NCI-H345 treated with DMSO at 0.1 percent for 48 hours (cell line): Measurements from ENCODE around the gene TMEFF2.
A peak's percentile ranks its signal among the peaks of the same experiment; 100 is the strongest.

Experiments
- DNase-seq: peaks from one replicate; lab custom pipeline; 2025; ENCODE audit not compliant: unreplicated experiment; lab: John Stamatoyannopoulos, UW

The TMEFF2 gene

GRCh38 chr2:192194866-192195547 lies at the start of gene TMEFF2:
Gene TMEFF2 (minus strand): TSS chr2:192194933. CDS start chr2:192194524, 409 bp downstream.
- peak; percentile 94 for DNase-seq

DNA sequence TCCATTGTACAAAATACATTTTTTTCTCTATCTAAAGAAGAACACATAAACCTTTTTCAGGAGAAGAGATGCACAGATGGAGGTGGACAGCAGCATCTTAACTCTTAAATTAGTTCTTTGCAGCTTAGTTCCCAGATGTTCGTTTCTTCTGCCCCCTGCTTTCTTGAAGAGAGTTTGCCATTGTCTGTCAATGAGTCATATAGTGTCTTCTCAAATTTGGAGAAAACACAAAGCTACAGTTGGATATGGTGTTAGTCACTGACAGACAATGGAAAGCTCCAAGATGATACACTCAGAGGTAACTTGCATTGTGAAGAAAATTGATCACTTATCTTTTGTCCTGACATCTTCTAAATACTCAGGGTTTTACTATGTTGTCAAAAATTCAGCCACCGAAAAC lies 48.8 kb upstream of the TMEFF2 start:
- DNase-seq: no peak

DNA sequence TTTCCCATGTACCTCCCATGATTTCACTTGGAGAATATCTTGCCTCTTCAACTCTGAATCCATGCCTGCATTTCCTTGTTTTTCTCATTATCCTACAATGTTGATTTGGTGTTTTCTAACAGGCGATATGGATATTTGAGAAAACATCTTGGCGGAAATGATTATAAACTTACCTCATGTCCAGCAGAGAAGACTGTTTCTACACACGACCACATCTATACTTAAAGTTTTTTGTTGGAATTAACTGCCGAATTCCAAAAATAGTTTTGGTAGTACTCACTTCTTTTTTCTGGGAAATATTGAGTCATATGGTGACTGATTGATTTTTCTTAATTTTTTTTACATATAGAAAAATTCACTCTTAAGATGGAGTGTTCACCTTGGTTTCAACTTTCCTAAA lies 41.4 kb upstream of the TMEFF2 start:
- no peak for DNase-seq

- DNase-seq: peak; percentile 79
Measured at GRCh38 chr2:192230889-192231453, 36.2 kb upstream of the TMEFF2 start.

DNA sequence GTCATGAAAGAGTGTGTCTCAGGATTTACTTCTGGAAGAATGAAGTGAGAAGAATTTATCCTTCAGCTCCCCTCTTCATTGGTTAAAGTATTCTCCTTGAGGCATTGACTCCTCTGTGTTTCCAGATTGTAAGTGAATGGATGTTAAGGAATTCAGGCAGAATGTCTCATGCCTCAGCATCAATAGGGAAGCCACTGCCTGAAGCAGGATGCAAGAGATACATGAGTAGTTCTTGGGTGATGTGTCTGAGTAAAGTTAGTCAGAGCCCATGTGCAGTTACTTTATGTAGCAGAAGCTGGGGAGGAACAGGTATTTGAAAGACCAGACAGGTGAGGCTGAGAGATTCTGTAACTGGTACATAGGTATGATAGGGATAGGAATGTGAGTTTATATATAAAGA lies 34.0 kb upstream of the TMEFF2 start:
- no peak for DNase-seq

GRCh38 chr2:192218970-192219369 lies 24.2 kb upstream of the TMEFF2 start:
- no peak for DNase-seq

- no peak for DNase-seq
Measured at GRCh38 chr2:192218377-192218776, 23.6 kb upstream of the TMEFF2 start.

DNA sequence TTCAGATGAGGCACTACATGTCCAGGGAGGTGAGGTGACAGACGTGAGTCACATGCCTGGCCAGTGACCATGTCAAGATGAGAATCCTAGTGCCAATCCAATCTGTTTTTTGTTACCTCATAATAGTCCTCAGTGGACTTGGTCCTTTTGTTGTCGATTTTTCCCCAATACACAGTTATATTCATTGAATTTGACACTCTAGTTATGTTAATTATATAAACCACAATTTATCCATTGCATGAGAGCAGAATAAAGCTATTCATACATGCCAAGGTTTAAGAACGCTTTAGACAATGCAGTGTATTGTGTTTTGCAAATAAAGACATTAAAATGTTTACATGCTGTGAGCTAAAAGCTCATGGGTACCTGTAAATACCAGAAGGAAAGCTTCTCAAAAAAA lies 21.6 kb upstream of the TMEFF2 start:
- DNase-seq: no peak

- no peak for DNase-seq
Measured at GRCh38 chr2:192215096-192215877, 20.6 kb upstream of the TMEFF2 start.

DNA sequence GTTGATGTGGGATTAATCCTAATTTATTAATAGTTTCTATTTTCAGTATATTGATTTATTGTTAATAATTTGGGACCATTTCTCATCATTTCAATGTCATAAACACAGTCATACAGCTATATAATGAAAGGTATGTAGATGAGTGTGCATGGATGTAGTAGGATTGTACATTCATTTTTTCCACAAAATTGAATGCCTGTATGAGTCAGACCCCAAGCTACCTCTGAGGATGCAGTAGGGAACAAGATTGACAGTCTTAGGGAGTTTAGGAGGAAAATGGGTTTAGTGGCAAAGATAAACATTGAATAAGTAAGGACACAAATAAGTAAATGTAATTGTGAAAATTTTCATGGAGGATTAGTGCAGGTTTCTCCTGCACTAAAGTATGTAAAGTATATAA lies 14.1 kb upstream of the TMEFF2 start:
- DNase-seq: no peak

- no peak for DNase-seq
Measured at GRCh38 chr2:192206399-192206798, 11.7 kb upstream of the TMEFF2 start.

DNA sequence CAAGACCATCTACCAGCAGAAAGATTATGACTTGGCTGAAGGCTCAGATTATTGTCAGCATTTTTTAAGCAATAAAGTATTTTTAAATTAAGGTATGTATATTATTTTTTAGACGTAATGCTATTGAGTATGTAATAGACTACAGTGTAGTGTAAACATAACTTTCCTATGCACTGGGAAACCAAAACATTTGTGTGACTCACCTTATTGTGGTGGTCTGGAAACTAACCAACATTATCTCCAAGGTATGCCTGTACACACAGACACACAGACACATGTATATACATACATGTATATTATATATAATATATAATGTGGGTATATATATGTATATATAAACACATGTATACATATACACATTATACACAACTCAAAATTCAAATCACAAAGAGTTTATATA lies 9.1 kb upstream of the TMEFF2 start:
- no peak for DNase-seq

DNA sequence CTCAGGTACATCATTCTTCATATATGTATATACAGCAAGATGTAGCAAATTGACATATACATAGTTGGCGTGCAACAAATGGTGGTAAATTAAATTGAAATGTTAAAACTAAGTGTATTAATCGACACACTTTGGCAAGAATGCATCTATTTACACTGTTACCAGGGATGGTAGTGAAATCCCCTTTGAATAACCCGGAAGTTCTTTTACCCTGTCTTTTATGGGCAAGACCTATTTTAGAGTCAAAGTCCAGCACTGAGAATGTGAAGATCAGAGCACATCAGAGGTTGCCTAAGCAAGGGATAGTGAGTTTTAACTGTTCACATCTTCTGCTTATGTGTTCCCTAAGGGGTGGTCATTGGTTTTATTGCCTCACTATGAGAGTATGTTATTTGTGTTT lies 7.6 kb upstream of the TMEFF2 start:
- no peak for DNase-seq

GRCh38 chr2:192201116-192201515 lies 6.4 kb upstream of the TMEFF2 start:
- DNase-seq: no peak

DNA sequence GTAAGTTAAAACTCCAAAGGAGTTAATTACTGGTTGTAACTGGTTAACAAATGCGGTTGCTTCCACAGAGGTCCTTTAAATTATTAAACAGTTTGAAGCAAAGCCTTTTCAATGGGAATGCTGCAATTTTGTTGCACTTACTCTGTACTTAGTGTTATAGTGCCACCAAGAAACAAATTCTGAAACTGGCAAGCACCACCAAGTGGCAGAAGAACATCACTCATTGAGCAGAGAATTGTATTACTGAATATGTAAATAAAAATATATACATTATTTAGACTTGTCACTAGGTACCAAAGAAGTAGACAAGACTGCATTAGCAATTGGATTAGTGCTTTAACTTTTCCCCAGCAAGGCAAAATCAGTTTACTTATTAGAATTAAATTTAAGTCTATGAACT lies 2.6 kb upstream of the TMEFF2 start:
- DNase-seq: no peak

- DNase-seq: no peak
Measured at GRCh38 chr2:192196421-192197194, 1.9 kb upstream of the TMEFF2 start.

- no peak for DNase-seq
Measured at GRCh38 chr2:192195548-192196418, 1.1 kb upstream of the TMEFF2 start.

DNA sequence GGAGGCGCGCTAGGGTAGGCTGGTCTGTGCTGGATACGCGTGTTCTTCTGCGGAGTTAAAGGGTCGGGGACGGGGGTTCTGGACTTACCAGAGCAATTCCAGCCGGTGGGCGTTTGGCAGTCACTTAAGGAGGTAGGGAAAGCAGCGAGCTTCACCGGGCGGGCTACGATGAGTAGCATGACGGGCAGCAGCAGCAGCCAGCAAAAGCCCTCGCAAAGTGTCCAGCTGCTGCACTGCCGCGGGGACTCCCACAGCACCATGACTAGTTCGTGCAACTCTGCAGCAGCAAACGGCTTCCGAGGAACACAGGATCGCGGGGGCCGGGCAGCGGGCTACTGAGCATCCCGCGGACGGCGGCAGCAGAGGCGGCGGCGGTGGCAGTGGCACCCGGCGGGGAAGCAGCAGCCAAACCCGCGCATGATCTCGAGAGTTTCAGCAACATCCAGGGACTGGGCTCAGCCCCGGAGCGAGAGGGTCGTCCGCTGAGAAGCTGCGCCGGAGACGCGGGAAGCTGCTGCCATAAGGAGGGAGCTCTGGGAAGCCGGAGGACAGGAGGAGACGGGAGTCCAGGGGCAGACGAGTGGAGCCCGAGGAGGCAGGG lies 368 bp downstream of the TMEFF2 start:
- no peak for DNase-seq

DNA sequence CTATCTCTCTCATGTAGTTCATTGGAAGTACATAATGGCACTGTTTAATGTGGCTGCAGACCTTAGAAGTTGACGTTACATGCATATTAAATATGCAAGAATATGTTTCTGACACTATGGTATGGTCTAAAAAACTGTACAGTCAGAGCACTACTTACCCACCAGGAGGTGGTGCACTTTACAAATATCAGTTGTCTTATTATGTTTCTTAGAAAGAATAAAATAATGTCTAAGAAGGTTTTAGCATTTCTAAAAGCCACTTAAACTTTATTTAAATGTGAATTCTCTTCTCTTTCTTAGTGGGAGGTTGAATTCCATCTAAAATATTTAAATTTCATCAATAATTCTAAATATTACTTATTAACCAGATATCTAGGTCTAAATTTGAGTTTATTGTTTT lies 4.3 kb downstream of the TMEFF2 start:
- no peak for DNase-seq

DNA sequence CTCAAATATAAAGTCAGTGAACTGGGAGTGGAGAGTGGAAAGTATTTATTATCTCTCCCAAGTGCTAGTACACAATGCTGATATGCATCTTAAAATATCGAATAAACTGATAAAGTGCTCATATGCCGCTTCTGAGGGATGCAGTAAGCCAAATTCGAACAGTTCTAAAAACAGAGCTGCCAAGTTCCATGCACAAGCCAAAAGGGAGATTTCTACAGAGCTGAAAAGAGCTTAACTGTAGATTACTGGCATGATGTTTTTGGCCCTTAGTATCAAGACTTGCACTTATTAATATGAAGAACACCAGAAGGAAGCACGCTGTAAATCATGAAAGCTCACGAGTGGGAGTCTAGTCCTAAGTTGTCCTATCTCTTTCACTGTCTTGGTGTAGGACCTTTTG lies 7.9 kb downstream of the TMEFF2 start:
- no peak for DNase-seq
